ENCODE measurements around the gene MLLT3.

MLLT3 gene

GRCh38 chr9:20313415-20313814, 308.9 kb downstream of the MLLT3 start:
- no peaks in the 10 kb centered on the region for H3K79me2 ChIP-seq (ENCODE audit: insufficient read depth, low read length)
- H2AFZ ChIP-seq (ENCODE audit: low read depth, low read length), result no peak overlapping the region
- H3K4me2 ChIP-seq (ENCODE audit: insufficient read depth, low read length), result no peak overlapping the region
- no peaks in the 10 kb centered on the region for H4K20me1 ChIP-seq (ENCODE audit: insufficient read depth, low read length)
- H3K36me3 ChIP-seq (ENCODE audit: insufficient read depth, low read length), result no peaks in the 10 kb centered on the region
- no peak overlapping the region for H3K9ac ChIP-seq (ENCODE audit: low read depth, low read length)
- ATAC-seq (ENCODE audit: insufficient read depth, low read depth) (no peak), DNase-seq (no peak)
- H3K27me3 ChIP-seq (ENCODE audit: insufficient read depth, low read length, poor library complexity), result no peaks in the 10 kb centered on the region
- no peak overlapping the region for H3K27ac ChIP-seq (ENCODE audit: low read length)
- no peaks in the 10 kb centered on the region for H3K9me3 ChIP-seq (ENCODE audit: insufficient read depth, low read length, severe bottlenecking)
- H3K4me1 ChIP-seq (ENCODE audit: insufficient read depth, low read length), result peaks cover 17% of the 10 kb centered on the region
- TF ChIP-seq EZH2 (IDR thresholded peaks at IDR 0.05; ENCODE audit: borderline replicate concordance, low read depth, low read length, severe bottlenecking) (no peak), CTCF (IDR thresholded peaks at IDR 0.05; ENCODE audit: borderline replicate concordance, extremely low read depth, low read length, poor library complexity, severe bottlenecking) (no peak)
- H3K4me3 ChIP-seq (ENCODE audit: low read depth in 1 of 2, low read length in 2 of 2), result no peak overlapping the region

- Histone ChIP-seq H3K27me3 (ENCODE audit: insufficient read depth, low read length, poor library complexity) (no peaks in the 10 kb centered on the region), H3K9me3 (ENCODE audit: insufficient read depth, low read length, severe bottlenecking) (no peaks in the 10 kb centered on the region), H3K27ac (ENCODE audit: low read length) (no peak overlapping the region), H3K4me3 (ENCODE audit: low read depth in 1 of 2, low read length in 2 of 2) (no peak overlapping the region), H3K4me2 (ENCODE audit: insufficient read depth, low read length) (no peak overlapping the region), H4K20me1 (ENCODE audit: insufficient read depth, low read length) (no peaks in the 10 kb centered on the region), H3K4me1 (ENCODE audit: insufficient read depth, low read length) (peaks cover 17% of the 10 kb centered on the region), H2AFZ (ENCODE audit: low read depth, low read length) (no peak overlapping the region), H3K9ac (ENCODE audit: low read depth, low read length) (no peak overlapping the region), H3K36me3 (ENCODE audit: insufficient read depth, low read length) (no peaks in the 10 kb centered on the region), H3K79me2 (ENCODE audit: insufficient read depth, low read length) (no peaks in the 10 kb centered on the region)
- ATAC-seq (ENCODE audit: insufficient read depth, low read depth) (no peak), DNase-seq (no peak)
- TF ChIP-seq EZH2 (IDR thresholded peaks at IDR 0.05; ENCODE audit: borderline replicate concordance, low read depth, low read length, severe bottlenecking), result no peak
- no peak for TF ChIP-seq CTCF (IDR thresholded peaks at IDR 0.05; ENCODE audit: borderline replicate concordance, extremely low read depth, low read length, poor library complexity, severe bottlenecking)
Measured at GRCh38 chr9:20312732-20313131, 309.6 kb downstream of the MLLT3 start.

GRCh38 chr9:20310024-20310423, 312.3 kb downstream of the MLLT3 start:
- Histone ChIP-seq H4K20me1 (ENCODE audit: insufficient read depth, low read length) (no peaks in the 10 kb centered on the region), H3K27me3 (ENCODE audit: insufficient read depth, low read length, poor library complexity) (no peaks in the 10 kb centered on the region)
- ATAC-seq (ENCODE audit: insufficient read depth, low read depth), result no peak

More at GRCh38 chr9:20310024-20310423, 312.3 kb downstream of the MLLT3 start:
- no peak overlapping the region for H3K4me3 ChIP-seq (ENCODE audit: low read depth in 1 of 2, low read length in 2 of 2)
- H3K79me2 ChIP-seq (ENCODE audit: insufficient read depth, low read length), result no peaks in the 10 kb centered on the region
- peaks cover 10% of the 10 kb centered on the region for H3K4me1 ChIP-seq (ENCODE audit: insufficient read depth, low read length)
- no peak for DNase-seq
- H3K36me3 ChIP-seq (ENCODE audit: insufficient read depth, low read length), result no peaks in the 10 kb centered on the region
- no peak overlapping the region for H3K27ac ChIP-seq (ENCODE audit: low read length)
- H3K4me2 ChIP-seq (ENCODE audit: insufficient read depth, low read length), result no peak overlapping the region
- H3K9me3 ChIP-seq (ENCODE audit: insufficient read depth, low read length, severe bottlenecking), result no peaks in the 10 kb centered on the region
- no peak overlapping the region for H2AFZ ChIP-seq (ENCODE audit: low read depth, low read length)
- no peak overlapping the region for H3K9ac ChIP-seq (ENCODE audit: low read depth, low read length)
- no peak for TF ChIP-seq CTCF (IDR thresholded peaks at IDR 0.05; ENCODE audit: borderline replicate concordance, extremely low read depth, low read length, poor library complexity, severe bottlenecking)
- TF ChIP-seq EZH2 (IDR thresholded peaks at IDR 0.05; ENCODE audit: borderline replicate concordance, low read depth, low read length, severe bottlenecking), result no peak

Measured in DND-41 (cell line).